GM19043 (cell line): Measurements from ENCODE around the gene DLG1.

Experiments
- ATAC-seq: cut with Tn5 transposase; IDR thresholded peaks from one replicate; pipeline ENCODE4 v1.9.1; 2021; ENCODE audit warnings: low read depth; ENCODE audit not compliant: unreplicated experiment

Gene DLG1

GRCh38 chr3:197006860-197007259, 291.6 kb downstream of the DLG1 start:
- no peak for ATAC-seq

GRCh38 chr3:197006446-197006845, 292.0 kb downstream of the DLG1 start:
- ATAC-seq = no peak

- ATAC-seq = peak; percentile 3
Observed at GRCh38 chr3:197003461-197004385, 294.7 kb downstream of the DLG1 start.

GRCh38 chr3:197002701-197003454, 295.5 kb downstream of the DLG1 start:
- ATAC-seq = peak; percentile 67

GRCh38 chr3:197001972-197002700, 296.3 kb downstream of the DLG1 start:
- no peak for ATAC-seq

GRCh38 chr3:197001106-197001971, 297.1 kb downstream of the DLG1 start:
- no peak for ATAC-seq

GRCh38 chr3:197000211-197000610, 298.2 kb downstream of the DLG1 start:
- ATAC-seq = no peak

GRCh38 chr3:196998966-196999760, 299.2 kb downstream of the DLG1 start:
- no peak for ATAC-seq

- ATAC-seq = no peak
Observed at GRCh38 chr3:196997311-196997710, 301.1 kb downstream of the DLG1 start.

GRCh38 chr3:196996454-196997265, 301.8 kb downstream of the DLG1 start:
- no peak for ATAC-seq

GRCh38 chr3:196995646-196996355, 302.6 kb downstream of the DLG1 start:
- ATAC-seq = no peak

- ATAC-seq = no peak
Observed at GRCh38 chr3:196995027-196995426, 303.4 kb downstream of the DLG1 start.

- no peak for ATAC-seq
Observed at GRCh38 chr3:196994056-196994455, 304.4 kb downstream of the DLG1 start.
